Activated T-cell treated with anti-CD3 and anti-CD28 coated beads, Interleukin-2, amount 50 U/mL, for 4 hours (primary cell): Measurements from ENCODE around the gene KIF1C. TPM values are rescaled to one million over a fixed set of nuclear protein-coding genes. Genes with fewer than 3 reads are reported as not detected.
"Not testable (repeated sequence)": the region's sequence is repeated elsewhere in the genome, so short reads cannot be mapped to it uniquely, and the experiment has no call there.

Experiments used
- ATAC-seq, 2 donors: fragments of 200-7000 bp; cut with Tn5 transposase; one replicate each; pipeline ENCODE4 v1.10.0; 2021
- DNase-seq: peaks from one replicate; pipeline ENCODE4 v3.0.0-alpha.2; 2020
- H3K27me3 Mint-ChIP-seq: one replicate; pipeline ENCODE4 v1.8.0; 2021; ENCODE audit warnings: low read depth, mixed read lengths
- H3K36me3 Mint-ChIP-seq: one replicate; pipeline ENCODE4 v1.8.0; 2022; ENCODE audit warnings: mixed read lengths; ENCODE audit not compliant: insufficient read depth
- H3K4me1 Mint-ChIP-seq: one replicate; pipeline ENCODE4 v1.8.0; 2021; ENCODE audit warnings: low read depth, mixed read lengths
- H3K4me3 Mint-ChIP-seq: one replicate; pipeline ENCODE4 v1.8.0; 2021; ENCODE audit warnings: mild to moderate bottlenecking, moderate library complexity, mixed read lengths
- H3K9me3 Mint-ChIP-seq: one replicate; pipeline ENCODE4 v1.8.0; 2021; ENCODE audit warnings: mixed read lengths
- total RNA-seq, 3 donors: library from RNA; stranded (reverse); gene quantifications; one replicate each; pipeline ENCODE4 v1.2.1, GENCODE V29; 2021

The KIF1C gene
- total RNA-seq, 3 donors from 2014 or later = 42.7 to 49.9 (median 49.4) TPM

DNA sequence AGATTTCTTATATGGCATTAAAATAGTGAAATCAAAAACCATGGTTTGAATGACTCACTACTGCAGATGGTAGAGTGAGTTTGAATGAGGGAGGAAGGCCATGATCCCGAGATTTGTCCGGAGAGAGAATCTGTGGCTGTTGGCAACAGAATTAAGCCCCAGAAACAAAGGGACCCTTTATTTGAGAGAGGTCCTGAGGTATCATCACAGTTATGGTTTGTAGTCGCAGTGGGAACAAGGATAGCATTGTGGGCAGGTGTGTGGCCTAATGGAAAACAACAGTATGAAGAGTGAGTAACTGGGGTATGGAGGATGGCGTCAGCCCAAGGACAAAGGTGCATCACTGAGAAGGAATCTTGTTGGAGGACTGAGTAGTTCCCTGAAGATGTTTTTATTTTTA, 72.0 kb downstream of the KIF1C start:
- Mint-ChIP-seq H3K36me3 (no peaks in the 10 kb centered on the region), H3K4me3 (no peak overlapping the region), H3K4me1 (no peaks in the 10 kb centered on the region), H3K27me3 (no peaks in the 10 kb centered on the region), H3K9me3 (no peaks in the 10 kb centered on the region)
- ATAC-seq = no peak
- DNase-seq = no peak

- not testable (repeated sequence) for H3K36me3 Mint-ChIP-seq, H3K9me3 Mint-ChIP-seq, ATAC-seq, DNase-seq, H3K27me3 Mint-ChIP-seq, H3K4me3 Mint-ChIP-seq
- peaks cover 24% of the 10 kb centered on the region for H3K4me1 Mint-ChIP-seq
These were observed 77.7 kb downstream of the KIF1C start for GRCh38 chr17:5075472-5075871.

DNA sequence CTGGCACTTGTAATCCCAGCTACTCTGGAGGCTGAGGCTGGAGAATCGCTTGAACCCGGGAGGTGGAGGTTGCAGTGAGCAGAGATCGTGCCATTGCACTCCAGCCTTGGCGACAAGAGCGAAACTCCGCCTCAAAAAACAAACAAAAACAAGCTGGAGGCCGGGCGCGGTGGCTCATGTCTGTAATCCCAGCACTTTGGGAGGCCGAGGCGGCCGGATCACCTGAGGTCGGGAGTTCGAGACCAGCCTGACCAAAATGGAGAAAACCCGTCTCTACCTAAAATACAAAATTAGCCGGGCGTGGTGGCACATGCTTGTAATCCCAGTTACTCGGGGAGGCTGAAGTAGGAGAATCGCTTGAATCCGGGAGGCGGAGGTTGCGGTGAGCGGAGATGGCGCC, 79.5 kb downstream of the KIF1C start:
- peak overlapping the region; percentile 81 for H3K4me3 Mint-ChIP-seq
- H3K36me3 Mint-ChIP-seq, H3K27me3 Mint-ChIP-seq, ATAC-seq, DNase-seq, H3K9me3 Mint-ChIP-seq: not testable (repeated sequence)
- peaks cover 28% of the 10 kb centered on the region for H3K4me1 Mint-ChIP-seq

- DNase-seq (no peak), ATAC-seq (peak in 1 of 2 donors; percentile 5)
- peaks cover 28% of the 10 kb centered on the region for H3K4me1 Mint-ChIP-seq
- H3K4me3 Mint-ChIP-seq = peak overlapping the region; percentile 81
- no peaks in the 10 kb centered on the region for H3K27me3 Mint-ChIP-seq
- H3K9me3 Mint-ChIP-seq = no peaks in the 10 kb centered on the region
- peaks cover 8% of the 10 kb centered on the region for H3K36me3 Mint-ChIP-seq
These were observed 80.0 kb downstream of the KIF1C start for GRCh38 chr17:5077781-5078105.

Other genes starting within 250 kb of the KIF1C start
- gene TM4SF5, start 226.1 kb upstream of the KIF1C start, total RNA-seq = not detected
- gene VMO1, start 211.6 kb upstream of the KIF1C start, total RNA-seq = under 1 TPM in 1 of 3 donors, not detected in 2; 0.33 TPM
- not detected for gene GLTPD2, start 209.0 kb upstream of the KIF1C start, total RNA-seq
- gene PSMB6, start 201.8 kb upstream of the KIF1C start, total RNA-seq = 100 to 1,000 TPM; 283 to 292 (median 291) TPM
- 10 to 100 TPM in 1 of 3 donors, 1 to 10 TPM in 2; 6.5 to 12.6 (median 8.9) TPM for gene PLD2, start 190.8 kb upstream of the KIF1C start, total RNA-seq
- 10 to 100 TPM; 43.3 to 51.5 (median 45.1) TPM for gene MINK1, start 164.6 kb upstream of the KIF1C start, total RNA-seq
- gene C17orf107, start 98.4 kb upstream of the KIF1C start, total RNA-seq = 1 to 10 TPM; 1.5 to 3.6 (median 2.7) TPM
- gene CHRNE, start 94.9 kb upstream of the KIF1C start, total RNA-seq = under 1 TPM; 0.18 to 0.71 (median 0.35) TPM
- gene GP1BA, start 65.7 kb upstream of the KIF1C start, total RNA-seq = under 1 TPM; 0.21 to 0.49 (median 0.25) TPM
- 100 to 1,000 TPM in 1 of 3 donors, 10 to 100 TPM in 2; 89.7 to 102 (median 98.1) TPM for gene SLC25A11, start 57.9 kb upstream of the KIF1C start, total RNA-seq
- gene RNF167, start 57.7 kb upstream of the KIF1C start, total RNA-seq = 100 to 1,000 TPM; 121 to 140 (median 129) TPM
- 1,000 to 10,000 TPM; 1,652 to 1,716 (median 1,674) TPM for gene PFN1, start 49.4 kb upstream of the KIF1C start, total RNA-seq
- gene ENO3, start 46.8 kb upstream of the KIF1C start, total RNA-seq = 10 to 100 TPM; 25.8 to 26.9 (median 26.0) TPM
- 10 to 100 TPM; 47.7 to 67.4 (median 56.9) TPM for gene SPAG7, start 30.1 kb upstream of the KIF1C start, total RNA-seq
- gene CAMTA2, start 10.3 kb upstream of the KIF1C start, total RNA-seq = 100 to 1,000 TPM in 2 of 3 donors, 10 to 100 TPM in 1; 87.8 to 141 (median 101) TPM
- gene INCA1, start 428 bp upstream of the KIF1C start, total RNA-seq = under 1 TPM in 2 of 3 donors, not detected in 1; 0.16 to 0.30 TPM
- gene SLC52A1, start 37.5 kb downstream of the KIF1C start, total RNA-seq = under 1 TPM in 1 of 3 donors, not detected in 2; 0.08 TPM
- 1 to 10 TPM; 1.7 to 2.2 (median 1.8) TPM for gene ZFP3, start 80.5 kb downstream of the KIF1C start, total RNA-seq
- gene ZNF232, start 113.9 kb downstream of the KIF1C start, total RNA-seq = 10 to 100 TPM; 18.7 to 25.8 (median 21.3) TPM
- gene USP6, start 118.1 kb downstream of the KIF1C start, total RNA-seq = under 1 TPM in 2 of 3 donors, not detected in 1; 0.08 to 0.23 TPM
- 1 to 10 TPM; 6.5 to 7.6 (median 6.7) TPM for gene ZNF594, start 193.9 kb downstream of the KIF1C start, total RNA-seq
- under 1 TPM in 1 of 3 donors, not detected in 2; 0.10 TPM for gene SCIMP, start 236.9 kb downstream of the KIF1C start, total RNA-seq